ENCODE measurements around the gene ATP9A.

The ATP9A gene

GRCh38 chr20:51595058-51595532, 173.1 kb downstream of the ATP9A start:
- DNase-seq, result peak; percentile 80

GRCh38 chr20:51594236-51595057, 173.7 kb downstream of the ATP9A start:
- DNase-seq, result no peak

GRCh38 chr20:51593584-51593983, 174.6 kb downstream of the ATP9A start:
- no peak for DNase-seq

GRCh38 chr20:51592564-51592963, 175.6 kb downstream of the ATP9A start:
- no peak for DNase-seq

- no peak for DNase-seq
Observed at GRCh38 chr20:51591871-51592270, 176.3 kb downstream of the ATP9A start.

- no peak for DNase-seq
Observed at GRCh38 chr20:51588762-51589161, 179.4 kb downstream of the ATP9A start.

- DNase-seq, result no peak
Observed at GRCh38 chr20:51587145-51587544, 181.0 kb downstream of the ATP9A start.

- no peak for DNase-seq
Observed at GRCh38 chr20:51586005-51586440, 182.2 kb downstream of the ATP9A start.

- DNase-seq, result no peak
Observed at GRCh38 chr20:51585148-51585547, 183.0 kb downstream of the ATP9A start.

GRCh38 chr20:51584737-51585136, 183.5 kb downstream of the ATP9A start:
- DNase-seq, result no peak

- no peak for DNase-seq
Observed at GRCh38 chr20:51584116-51584515, 184.1 kb downstream of the ATP9A start.

GRCh38 chr20:51583499-51583898, 184.7 kb downstream of the ATP9A start:
- DNase-seq, result peak; percentile 86

- DNase-seq, result peak; percentile 77
Observed at GRCh38 chr20:51583073-51583472, 185.1 kb downstream of the ATP9A start.

- no peak for DNase-seq
Observed at GRCh38 chr20:51581571-51581970, 186.6 kb downstream of the ATP9A start.

- DNase-seq, result no peak
Observed at GRCh38 chr20:51579137-51579536, 189.1 kb downstream of the ATP9A start.

GRCh38 chr20:51578145-51578459, 190.1 kb downstream of the ATP9A start:
- DNase-seq, result no peak

GRCh38 chr20:51577432-51578144, 190.6 kb downstream of the ATP9A start:
- DNase-seq, result no peak

- no peak for DNase-seq
Observed at GRCh38 chr20:51575486-51575885, 192.7 kb downstream of the ATP9A start.

GRCh38 chr20:51574248-51575033, 193.7 kb downstream of the ATP9A start:
- no peak for DNase-seq

GRCh38 chr20:51573576-51574243, 194.5 kb downstream of the ATP9A start:
- DNase-seq, result no peak

GRCh38 chr20:51571460-51571794, 196.8 kb downstream of the ATP9A start:
- no peak for DNase-seq

- no peak for DNase-seq
Observed at GRCh38 chr20:51570739-51571459, 197.3 kb downstream of the ATP9A start.
